HEK293 (cell line): ENCODE results near the gene RNMT.

ENCODE experiments used
- CTCF ChIA-PET: fragments of 350-600 bp; formaldehyde crosslinking; extraction: SDS; loops from one replicate; lab custom pipeline; 2021; ENCODE audit warnings: antibody characterized with exemption; lab: Yijun Ruan, JAX
- POLR2A ChIA-PET: fragments of 300-600 bp; formaldehyde crosslinking; extraction: SDS; loops from one replicate; lab custom pipeline; 2020; ENCODE audit warnings: antibody characterized with exemption, inconsistent platforms; lab: Yijun Ruan, JAX
- H3K27ac ChIP-seq: fragments of 200-500 bp; sonication (Bioruptor generic); 2 replicates; pipeline ENCODE4 v1.5.1; 2014; ENCODE audit warnings: low read depth, low read length, control low read depth, inconsistent platforms; ENCODE audit errors: extremely low read depth
- H3K36me3 ChIP-seq, 2 experiments: fragments of 200-500 bp in 1 of 2; sonication (Bioruptor generic) in 1 of 2; 1 replicate in 1 of 2; 2 replicates in 1 of 2; pipeline ENCODE4 v1.5.1; 2014 to 2017; ENCODE audit warnings: inconsistent platforms in 2 of 2, low read length in 2 of 2; ENCODE audit not compliant: control insufficient read depth in 2 of 2, insufficient read depth in 1 of 2
- H3K4me1 ChIP-seq: fragments of 200-500 bp; sonication (Bioruptor generic); 2 replicates; pipeline ENCODE4 v1.5.1; 2014; ENCODE audit warnings: mild to moderate bottlenecking, low read length, inconsistent platforms; ENCODE audit not compliant: control insufficient read depth, insufficient read depth
- H3K4me3 ChIP-seq: 2 replicates; pipeline ENCODE4 v1.5.1; 2011; ENCODE audit warnings: low read depth, mild to moderate bottlenecking, control low read depth, low read length, moderate library complexity
- H3K9me3 ChIP-seq: fragments of 200-500 bp; sonication (Bioruptor generic); 2 replicates; pipeline ENCODE4 v1.5.1; 2014; ENCODE audit warnings: low read depth, low read length, inconsistent platforms; ENCODE audit not compliant: control insufficient read depth, insufficient read depth
- GFI1B ChIP-seq: fragments of 450-650 bp; formaldehyde crosslinking; IDR thresholded peaks from 2 replicates; pipeline ENCODE4 v1.5.1; 2016; ENCODE audit warnings: missing biosample characterization, missing genetic modification characterization
- GLI2 ChIP-seq: fragments of 450-650 bp; formaldehyde crosslinking; IDR thresholded peaks from 2 replicates; pipeline ENCODE4; 2017; ENCODE audit warnings: missing biosample characterization, missing genetic modification characterization, low read depth, borderline replicate concordance
- GLIS2 ChIP-seq: fragments of 450-650 bp; formaldehyde crosslinking; IDR thresholded peaks from 2 replicates; pipeline ENCODE4 v1.5.1; 2016; ENCODE audit warnings: missing biosample characterization, missing genetic modification characterization
- HOXA7 ChIP-seq: sonication (generic); formaldehyde crosslinking; IDR thresholded peaks from 2 replicates; pipeline ENCODE4 v1.8.1; 2022; ENCODE audit warnings: missing genetic modification reagents, borderline replicate concordance
- OSR2 ChIP-seq: fragments of 450-650 bp; formaldehyde crosslinking; IDR thresholded peaks from 2 replicates; pipeline ENCODE4 v1.5.1; 2016; ENCODE audit warnings: missing biosample characterization, missing genetic modification characterization
- PRDM10 ChIP-seq: fragments of 450-650 bp; formaldehyde crosslinking; IDR thresholded peaks from 2 replicates; pipeline ENCODE4 v1.5.1; 2016; ENCODE audit warnings: missing biosample characterization, missing genetic modification characterization
- SETDB1 ChIP-seq: IDR thresholded peaks from one replicate; pipeline ENCODE4 v1.6.1; 2017; ENCODE audit warnings: mild to moderate bottlenecking, low read length, moderate library complexity, mixed read lengths; ENCODE audit not compliant: insufficient read length
- WT1 ChIP-seq: fragments of 450-650 bp; formaldehyde crosslinking; IDR thresholded peaks from 2 replicates; pipeline ENCODE4 v1.5.1; 2016; ENCODE audit warnings: missing biosample characterization, missing genetic modification characterization
- ZBTB7A ChIP-seq: fragments of 450-650 bp; formaldehyde crosslinking; IDR thresholded peaks from 2 replicates; pipeline ENCODE4 v1.5.1; 2016; ENCODE audit warnings: low read depth, missing biosample characterization, missing genetic modification characterization
- ZNF10 ChIP-seq: fragments of 450-650 bp; formaldehyde crosslinking; IDR thresholded peaks from 2 replicates; pipeline ENCODE4 v1.5.1; 2017; ENCODE audit warnings: missing biosample characterization, missing genetic modification characterization
- ZNF112 ChIP-seq: fragments of 450-650 bp; formaldehyde crosslinking; IDR thresholded peaks from 2 replicates; pipeline ENCODE4 v1.5.0; 2017; ENCODE audit warnings: missing biosample characterization, missing genetic modification characterization
- ZNF132 ChIP-seq: fragments of 450-650 bp; formaldehyde crosslinking; IDR thresholded peaks from 2 replicates; pipeline ENCODE4 v1.5.1; 2017; ENCODE audit warnings: missing biosample characterization, missing genetic modification characterization, borderline replicate concordance
- ZNF23 ChIP-seq: fragments of 450-650 bp; formaldehyde crosslinking; IDR thresholded peaks from 2 replicates; pipeline ENCODE4 v1.5.1; 2016; ENCODE audit warnings: missing biosample characterization, missing genetic modification characterization, borderline replicate concordance
- ZNF433 ChIP-seq: fragments of 450-650 bp; formaldehyde crosslinking; IDR thresholded peaks from 2 replicates; pipeline ENCODE4 v1.5.1; 2016; ENCODE audit warnings: missing biosample characterization, missing genetic modification characterization, low read depth
- ZNF48 ChIP-seq: fragments of 450-650 bp; formaldehyde crosslinking; IDR thresholded peaks from 2 replicates; pipeline ENCODE4 v1.5.1; 2016; ENCODE audit warnings: missing biosample characterization, missing genetic modification characterization
- ZNF521 ChIP-seq: fragments of 450-650 bp; formaldehyde crosslinking; IDR thresholded peaks from 2 replicates; pipeline ENCODE4 v1.5.1; 2017; ENCODE audit warnings: missing biosample characterization, mild to moderate bottlenecking, missing genetic modification characterization
- ZNF558 ChIP-seq: fragments of 450-650 bp; formaldehyde crosslinking; IDR thresholded peaks from 2 replicates; pipeline ENCODE4 v1.5.1; 2016; ENCODE audit warnings: missing biosample characterization, missing genetic modification characterization
- ZNF560 ChIP-seq: fragments of 450-650 bp; formaldehyde crosslinking; IDR thresholded peaks from 2 replicates; pipeline ENCODE4 v1.5.1; 2017; ENCODE audit warnings: missing biosample characterization, missing genetic modification characterization, borderline replicate concordance
- ZNF596 ChIP-seq: fragments of 450-650 bp; IDR thresholded peaks from 2 replicates; pipeline ENCODE4 v1.5.0; 2018; ENCODE audit warnings: missing biosample characterization, mild to moderate bottlenecking, missing genetic modification characterization, moderate library complexity
- ZNF624 ChIP-seq: fragments of 450-650 bp; formaldehyde crosslinking; IDR thresholded peaks from 2 replicates; pipeline ENCODE4 v1.5.1; 2017; ENCODE audit warnings: missing biosample characterization, missing genetic modification characterization
- TF ChIP-seq, protein P1 (sequence below): fragments of 450-650 bp; formaldehyde crosslinking; IDR thresholded peaks from 2 replicates; pipeline ENCODE4 v1.5.1; 2016; ENCODE audit warnings: missing biosample characterization, missing genetic modification characterization
- TF ChIP-seq, protein P2 (sequence below): fragments of 450-650 bp; formaldehyde crosslinking; IDR thresholded peaks from 2 replicates; pipeline ENCODE4 v1.5.1; 2016; ENCODE audit warnings: missing biosample characterization, missing genetic modification characterization
- TF ChIP-seq, protein P3 (sequence below): fragments of 450-650 bp; formaldehyde crosslinking; IDR thresholded peaks from 2 replicates; pipeline ENCODE4 v1.5.1; 2016; ENCODE audit warnings: missing biosample characterization, missing genetic modification characterization
- TF ChIP-seq, protein P4 (sequence below): fragments of 450-650 bp; formaldehyde crosslinking; IDR thresholded peaks from 2 replicates; pipeline ENCODE4 v1.5.1; 2016; ENCODE audit warnings: missing biosample characterization, missing genetic modification characterization

Gene RNMT

DNA sequence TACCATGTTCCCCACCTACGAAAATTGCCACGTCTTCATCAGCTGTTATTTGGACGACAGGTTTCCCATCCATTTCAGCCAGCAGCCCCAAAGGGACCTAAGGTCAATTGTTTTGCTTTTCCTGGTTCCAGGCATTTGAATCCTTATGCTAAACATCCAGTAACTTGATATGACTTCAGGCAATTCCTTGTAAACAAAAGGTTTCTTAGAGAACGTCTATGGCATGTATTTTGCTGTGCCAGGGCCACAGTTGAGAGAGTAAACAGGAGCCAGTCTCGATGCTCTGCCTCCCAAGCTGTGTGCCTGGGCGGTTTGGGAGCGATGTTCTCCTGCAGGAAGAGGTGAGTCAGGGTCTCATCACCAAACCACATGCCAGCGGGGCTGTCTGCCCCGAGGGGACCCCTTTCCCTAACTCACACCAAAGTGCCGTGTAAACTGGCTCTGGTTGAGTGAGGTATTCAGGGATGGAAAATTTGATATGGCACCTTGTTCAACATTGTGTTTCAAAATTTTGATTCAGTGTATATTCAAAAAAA, 84.5 kb downstream of the RNMT start:
- no peaks in the 10 kb centered on the region for H3K4me1 ChIP-seq
- H3K27ac ChIP-seq: no peak overlapping the region
- H3K36me3 ChIP-seq: no peaks in the 10 kb centered on the region
- H3K9me3 ChIP-seq: no peaks in the 10 kb centered on the region
- no peak overlapping the region for H3K4me3 ChIP-seq
- ChIA-PET POLR2A (no interaction called here), CTCF (interaction anchor here (0.7 to 9.9 kb wide), 7 partner anchors 7 to 1001 kb away, joined by 3 to 187 read pairs (median 17); no protein-coding TSS in a partner anchor)
- no peak for TF ChIP-seq ZNF596 (tag by site-specific recombination)
- no peak for TF ChIP-seq GLI2 (tag by site-specific recombination)
- TF ChIP-seq OSR2: no peak
- TF ChIP-seq GFI1B (tag by site-specific recombination): no peak
- TF ChIP-seq ZNF10 (tag by site-specific recombination): no peak
- no peak for TF ChIP-seq ZNF48 (tag by site-specific recombination)
- TF ChIP-seq ZNF23 (tag by site-specific recombination): no peak
- TF ChIP-seq, protein P1, sequence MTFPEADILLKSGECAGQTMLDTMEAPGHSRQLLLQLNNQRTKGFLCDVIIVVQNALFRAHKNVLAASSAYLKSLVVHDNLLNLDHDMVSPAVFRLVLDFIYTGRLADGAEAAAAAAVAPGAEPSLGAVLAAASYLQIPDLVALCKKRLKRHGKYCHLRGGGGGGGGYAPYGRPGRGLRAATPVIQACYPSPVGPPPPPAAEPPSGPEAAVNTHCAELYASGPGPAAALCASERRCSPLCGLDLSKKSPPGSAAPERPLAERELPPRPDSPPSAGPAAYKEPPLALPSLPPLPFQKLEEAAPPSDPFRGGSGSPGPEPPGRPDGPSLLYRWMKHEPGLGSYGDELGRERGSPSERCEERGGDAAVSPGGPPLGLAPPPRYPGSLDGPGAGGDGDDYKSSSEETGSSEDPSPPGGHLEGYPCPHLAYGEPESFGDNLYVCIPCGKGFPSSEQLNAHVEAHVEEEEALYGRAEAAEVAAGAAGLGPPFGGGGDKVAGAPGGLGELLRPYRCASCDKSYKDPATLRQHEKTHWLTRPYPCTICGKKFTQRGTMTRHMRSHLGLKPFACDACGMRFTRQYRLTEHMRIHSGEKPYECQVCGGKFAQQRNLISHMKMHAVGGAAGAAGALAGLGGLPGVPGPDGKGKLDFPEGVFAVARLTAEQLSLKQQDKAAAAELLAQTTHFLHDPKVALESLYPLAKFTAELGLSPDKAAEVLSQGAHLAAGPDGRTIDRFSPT: no peak
- TF ChIP-seq ZNF132 (tag by site-specific recombination): no peak
- no peak for TF ChIP-seq PRDM10
- no peak for TF ChIP-seq ZNF433
- TF ChIP-seq ZBTB7A (tag by site-specific recombination): no peak
- no peak for TF ChIP-seq GLIS2 (tag by site-specific recombination)
- TF ChIP-seq, protein P2, sequence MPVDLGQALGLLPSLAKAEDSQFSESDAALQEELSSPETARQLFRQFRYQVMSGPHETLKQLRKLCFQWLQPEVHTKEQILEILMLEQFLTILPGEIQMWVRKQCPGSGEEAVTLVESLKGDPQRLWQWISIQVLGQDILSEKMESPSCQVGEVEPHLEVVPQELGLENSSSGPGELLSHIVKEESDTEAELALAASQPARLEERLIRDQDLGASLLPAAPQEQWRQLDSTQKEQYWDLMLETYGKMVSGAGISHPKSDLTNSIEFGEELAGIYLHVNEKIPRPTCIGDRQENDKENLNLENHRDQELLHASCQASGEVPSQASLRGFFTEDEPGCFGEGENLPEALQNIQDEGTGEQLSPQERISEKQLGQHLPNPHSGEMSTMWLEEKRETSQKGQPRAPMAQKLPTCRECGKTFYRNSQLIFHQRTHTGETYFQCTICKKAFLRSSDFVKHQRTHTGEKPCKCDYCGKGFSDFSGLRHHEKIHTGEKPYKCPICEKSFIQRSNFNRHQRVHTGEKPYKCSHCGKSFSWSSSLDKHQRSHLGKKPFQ (tag by site-specific recombination): no peak

- ChIA-PET CTCF (interaction anchor here (0.6 to 9.9 kb wide), 11 partner anchors 8 to 281 kb away, joined by 3 to 187 read pairs (median 14); partner anchors contain the start of gene MC5R), POLR2A (no interaction called here)
- no peak overlapping the region for H3K4me3 ChIP-seq
- H3K9me3 ChIP-seq: no peaks in the 10 kb centered on the region
- H3K36me3 ChIP-seq: no peaks in the 10 kb centered on the region
- no peak overlapping the region for H3K27ac ChIP-seq
- no peaks in the 10 kb centered on the region for H3K4me1 ChIP-seq
- TF ChIP-seq ZNF560 (no peak), WT1 (tag by site-specific recombination) (no peak), SETDB1 (no peak), HOXA7 (CRISPR knock-in tag) (no peak), ZNF624 (no peak), ZNF558 (no peak), ZNF112 (tag by site-specific recombination) (no peak), ZNF521 (tag by site-specific recombination) (no peak)
- TF ChIP-seq, protein P3, sequence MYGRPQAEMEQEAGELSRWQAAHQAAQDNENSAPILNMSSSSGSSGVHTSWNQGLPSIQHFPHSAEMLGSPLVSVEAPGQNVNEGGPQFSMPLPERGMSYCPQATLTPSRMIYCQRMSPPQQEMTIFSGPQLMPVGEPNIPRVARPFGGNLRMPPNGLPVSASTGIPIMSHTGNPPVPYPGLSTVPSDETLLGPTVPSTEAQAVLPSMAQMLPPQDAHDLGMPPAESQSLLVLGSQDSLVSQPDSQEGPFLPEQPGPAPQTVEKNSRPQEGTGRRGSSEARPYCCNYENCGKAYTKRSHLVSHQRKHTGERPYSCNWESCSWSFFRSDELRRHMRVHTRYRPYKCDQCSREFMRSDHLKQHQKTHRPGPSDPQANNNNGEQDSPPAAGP (tag by site-specific recombination): no peak
- TF ChIP-seq, protein P4, sequence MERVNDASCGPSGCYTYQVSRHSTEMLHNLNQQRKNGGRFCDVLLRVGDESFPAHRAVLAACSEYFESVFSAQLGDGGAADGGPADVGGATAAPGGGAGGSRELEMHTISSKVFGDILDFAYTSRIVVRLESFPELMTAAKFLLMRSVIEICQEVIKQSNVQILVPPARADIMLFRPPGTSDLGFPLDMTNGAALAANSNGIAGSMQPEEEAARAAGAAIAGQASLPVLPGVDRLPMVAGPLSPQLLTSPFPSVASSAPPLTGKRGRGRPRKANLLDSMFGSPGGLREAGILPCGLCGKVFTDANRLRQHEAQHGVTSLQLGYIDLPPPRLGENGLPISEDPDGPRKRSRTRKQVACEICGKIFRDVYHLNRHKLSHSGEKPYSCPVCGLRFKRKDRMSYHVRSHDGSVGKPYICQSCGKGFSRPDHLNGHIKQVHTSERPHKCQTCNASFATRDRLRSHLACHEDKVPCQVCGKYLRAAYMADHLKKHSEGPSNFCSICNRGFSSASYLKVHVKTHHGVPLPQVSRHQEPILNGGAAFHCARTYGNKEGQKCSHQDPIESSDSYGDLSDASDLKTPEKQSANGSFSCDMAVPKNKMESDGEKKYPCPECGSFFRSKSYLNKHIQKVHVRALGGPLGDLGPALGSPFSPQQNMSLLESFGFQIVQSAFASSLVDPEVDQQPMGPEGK (tag by site-specific recombination): no peak
Observed at GRCh38 chr18:13811993-13812392, 85.5 kb downstream of the RNMT start.
